PC-9 (cell line): Measurements from ENCODE around the gene CTNNB1. TPM values are rescaled to one million over a fixed set of nuclear protein-coding genes. Genes with fewer than 3 reads are reported as not detected.

Source experiments
- BruUV-seq: library from RNA; stranded (reverse); fragments of 400-500 nt; replicated peaks from 2 replicates; lab custom pipeline; 2021; lab: Mats Ljungman, UMichigan
- CTCF ChIA-PET: fragments of 300-600 bp; sonication (Branson Sonifier 250); formaldehyde crosslinking; loops from one replicate; lab custom pipeline; 2022; ENCODE audit warnings: antibody characterized with exemption; lab: Charles Lee
- POLR2A ChIA-PET: fragments of 300-600 bp; sonication (Branson Sonifier 250); formaldehyde crosslinking; loops from one replicate; lab custom pipeline; 2022; ENCODE audit warnings: antibody characterized with exemption; ENCODE audit not compliant: unreplicated experiment; lab: Charles Lee
- DNase-seq, 2 experiments: peaks; one replicate each; pipeline versions ENCODE4 v3.0.0 to v3.0.0-alpha.2; 2015 to 2022; ENCODE audit warnings: mixed read lengths in 1 of 2
- H2AFZ ChIP-seq: fragments of 200-600 bp; sonication (generic); 2 replicates; pipeline ENCODE4 v1.8.1; 2017; ENCODE audit warnings: antibody characterized with exemption
- H3F3A ChIP-seq: fragments of 200-600 bp; sonication (generic); 2 replicates; pipeline ENCODE4 v1.8.1; 2017; ENCODE audit warnings: antibody characterized with exemption, mild to moderate bottlenecking, low read depth; ENCODE audit not compliant: insufficient read depth
- H3K27ac ChIP-seq: fragments of 200-600 bp; sonication (generic); 2 replicates; pipeline ENCODE4 v1.6.1; 2016; ENCODE audit warnings: mixed run types
- H3K27me3 ChIP-seq: fragments of 200-600 bp; sonication (generic); 2 replicates; pipeline ENCODE4 v1.6.1; 2016; ENCODE audit warnings: low read depth, mixed run types; ENCODE audit not compliant: insufficient read depth
- H3K36me3 ChIP-seq: fragments of 200-600 bp; sonication (generic); 2 replicates; pipeline ENCODE4 v1.6.1; 2016; ENCODE audit warnings: low read depth, mixed run types
- H3K4me1 ChIP-seq: fragments of 200-600 bp; sonication (generic); replicated peaks from 2 replicates; pipeline ENCODE4 v1.6.1; 2016; ENCODE audit warnings: mixed run types; ENCODE audit not compliant: insufficient read depth
- H3K4me2 ChIP-seq: fragments of 200-600 bp; sonication (generic); 2 replicates; pipeline ENCODE4 v1.6.1; 2017; ENCODE audit warnings: mixed run types
- H3K4me3 ChIP-seq: fragments of 200-600 bp; sonication (generic); 2 replicates; pipeline ENCODE4 v1.6.1; 2016; ENCODE audit warnings: mixed run types
- H3K79me2 ChIP-seq: fragments of 200-600 bp; sonication (generic); 2 replicates; pipeline ENCODE4 v1.6.1; 2017; ENCODE audit warnings: low read depth, mixed run types
- H3K9me2 ChIP-seq: fragments of 200-600 bp; sonication (generic); 2 replicates; pipeline ENCODE4 v1.8.1; 2017; ENCODE audit warnings: mild to moderate bottlenecking; ENCODE audit not compliant: insufficient read depth
- H3K9me3 ChIP-seq: fragments of 200-600 bp; sonication (generic); 2 replicates; pipeline ENCODE4 v1.8.1; 2016; ENCODE audit warnings: low read depth; ENCODE audit not compliant: insufficient read depth
- H4K20me1 ChIP-seq: fragments of 200-600 bp; sonication (generic); 2 replicates; pipeline ENCODE4 v1.8.1; 2017; ENCODE audit not compliant: insufficient read depth
- CTCF ChIP-seq: fragments of 200-600 bp; sonication (generic); conservative IDR thresholded peaks from 2 replicates; pipeline ENCODE4 v1.6.1; 2017; ENCODE audit warnings: mixed run types, antibody characterized with exemption, mild to moderate bottlenecking, moderate library complexity
- EZH2 ChIP-seq: fragments of 200-600 bp; sonication (generic); IDR thresholded peaks from 2 replicates; pipeline ENCODE4 v1.8.0; 2017; ENCODE audit warnings: antibody characterized with exemption, low read depth
- intact Hi-C: fragments of 100-400 bp; cut with micrococcal nuclease; formaldehyde crosslinking; loops from one replicate; pipeline ENCODE4 v1.10.0; 2022; ENCODE audit not compliant: unreplicated experiment
- total RNA-seq: library from RNA; stranded (reverse); gene quantifications from 2 replicates; pipeline ENCODE4 v1.2.3, GENCODE V29; 2021

Gene CTNNB1
- total RNA-seq, 1 experiment from 2014 or later: 251 TPM

GRCh38 chr3:41288785-41289184 lies 89.5 kb downstream of the CTNNB1 start:
- POLR2A ChIA-PET: no interaction called here
- H3K79me2 ChIP-seq: no peaks in the 10 kb centered on the region
- H3K36me3 ChIP-seq: no peaks in the 10 kb centered on the region
- intact Hi-C loops: no loop called here
- TF ChIP-seq EZH2: no peak
- no peak for TF ChIP-seq CTCF
- no peak for DNase-seq
- H3F3A ChIP-seq: no peaks in the 10 kb centered on the region
- no peaks in the 10 kb centered on the region for H3K9me3 ChIP-seq
- H4K20me1 ChIP-seq: no peaks in the 10 kb centered on the region
- H3K27me3 ChIP-seq: no peaks in the 10 kb centered on the region
- CTCF ChIA-PET: no interaction called here
- no peak overlapping the region for H3K4me3 ChIP-seq
- H3K4me2 ChIP-seq: no peak overlapping the region
- BruUV-seq: no TSS peak
- no peaks in the 10 kb centered on the region for H3K9me2 ChIP-seq
- no peak overlapping the region for H2AFZ ChIP-seq
- no peaks in the 10 kb centered on the region for H3K4me1 ChIP-seq
- H3K27ac ChIP-seq: no peak overlapping the region
